SJSA1 (cell line): ENCODE results near the gene SLC5A11. TPM values are rescaled to one million over a fixed set of nuclear protein-coding genes. Genes with fewer than 3 reads are reported as not detected.
A peak's percentile ranks its signal among the peaks of the same experiment; 100 is the strongest.
"Not testable (repeated sequence)": the region's sequence is repeated elsewhere in the genome, so short reads cannot be mapped to it uniquely, and the experiment has no call there.

ENCODE experiments used
- DNase-seq, 2 experiments: peaks; one replicate each; pipeline ENCODE4 v3.0.0-alpha.2; 2015 to 2020; ENCODE audit warnings: low spot score in 2 of 2, low read depth in 1 of 2
- H3K27ac ChIP-seq: fragments of 250-450 bp; sonication (Bioruptor Pico); 2 replicates; pipeline ENCODE4 v1.5.1; 2020; ENCODE audit warnings: mild to moderate bottlenecking, moderate library complexity
- H3K27me3 ChIP-seq: fragments of 250-450 bp; sonication (Bioruptor Pico); replicated peaks from 2 replicates; pipeline ENCODE4 v1.5.1; 2020; ENCODE audit warnings: mild to moderate bottlenecking, moderate library complexity
- H3K36me3 ChIP-seq: fragments of 250-450 bp; sonication (Bioruptor Pico); 2 replicates; pipeline ENCODE4 v1.5.1; 2020; ENCODE audit warnings: mild to moderate bottlenecking
- H3K4me1 ChIP-seq: fragments of 250-450 bp; sonication (Bioruptor Pico); replicated peaks from 2 replicates; pipeline ENCODE4 v1.6.1; 2021; ENCODE audit warnings: mild to moderate bottlenecking
- H3K4me3 ChIP-seq: fragments of 250-450 bp; sonication (Bioruptor Pico); 2 replicates; pipeline ENCODE4 v1.5.1; 2020; ENCODE audit warnings: mild to moderate bottlenecking
- H3K9me3 ChIP-seq: fragments of 250-450 bp; sonication (Bioruptor Pico); replicated peaks from 2 replicates; pipeline ENCODE4 v1.5.1; 2020; ENCODE audit warnings: mild to moderate bottlenecking
- total RNA-seq: library from RNA; depleted of rRNA; stranded (reverse); fragments of >200 nt; shearing (Covaris generic); gene quantifications from 2 replicates; pipeline ENCODE4 v1.2.3, GENCODE V29; 2014

Gene SLC5A11
- total RNA-seq, 1 experiment from 2014 or later = 0.16 TPM

DNA sequence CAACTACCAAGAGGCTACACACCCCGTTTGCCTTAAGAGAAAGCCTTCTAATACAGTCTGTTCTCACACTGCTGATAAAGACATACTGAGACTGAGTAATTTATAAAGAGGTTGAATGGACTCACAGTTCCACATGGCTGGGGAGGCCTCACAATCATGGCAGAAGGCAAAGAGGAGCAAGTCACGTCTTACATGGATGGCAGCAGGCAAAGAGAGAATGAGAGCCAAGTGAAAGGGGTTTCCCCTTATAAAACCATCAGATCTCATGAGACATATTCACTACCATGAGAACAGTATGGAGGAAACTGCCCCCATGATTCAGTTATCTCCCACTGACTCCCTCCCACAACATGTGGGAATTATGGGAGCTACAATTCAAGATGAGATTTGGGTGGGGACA lies 51.8 kb downstream of the SLC5A11 start:
- H3K27me3 ChIP-seq, H3K4me3 ChIP-seq: not testable (repeated sequence)

DNA sequence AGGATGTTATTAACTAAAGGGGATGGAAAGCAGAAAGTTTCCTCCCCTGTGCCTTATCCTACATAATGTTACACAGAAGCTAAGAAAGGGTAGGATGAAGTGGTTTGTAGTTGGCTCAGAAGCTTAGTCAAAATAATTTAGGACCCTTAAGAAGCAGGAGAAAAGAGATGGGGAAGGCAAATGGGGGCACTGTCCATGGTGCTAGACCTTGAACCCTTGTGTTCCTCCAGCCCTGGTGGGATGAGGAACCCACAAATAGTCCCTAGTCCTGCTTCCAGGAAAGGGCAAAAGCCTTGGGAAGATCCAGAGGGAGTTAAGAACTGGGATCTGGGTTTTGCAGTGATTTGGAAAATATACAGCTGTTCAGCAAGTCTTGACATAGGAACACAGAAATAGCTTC lies 54.5 kb downstream of the SLC5A11 start:
- Histone ChIP-seq H3K9me3 (no peaks in the 10 kb centered on the region), H3K27me3 (no peaks in the 10 kb centered on the region), H3K4me3 (no peak overlapping the region), H3K4me1 (no peaks in the 10 kb centered on the region), H3K36me3 (no peaks in the 10 kb centered on the region), H3K27ac (no peak overlapping the region)
- DNase-seq = no peak

More for the DNA sequence above, 51.8 kb downstream of the SLC5A11 start:
- H3K27ac ChIP-seq, H3K9me3 ChIP-seq, DNase-seq, H3K4me1 ChIP-seq, H3K36me3 ChIP-seq: not testable (repeated sequence)

DNA sequence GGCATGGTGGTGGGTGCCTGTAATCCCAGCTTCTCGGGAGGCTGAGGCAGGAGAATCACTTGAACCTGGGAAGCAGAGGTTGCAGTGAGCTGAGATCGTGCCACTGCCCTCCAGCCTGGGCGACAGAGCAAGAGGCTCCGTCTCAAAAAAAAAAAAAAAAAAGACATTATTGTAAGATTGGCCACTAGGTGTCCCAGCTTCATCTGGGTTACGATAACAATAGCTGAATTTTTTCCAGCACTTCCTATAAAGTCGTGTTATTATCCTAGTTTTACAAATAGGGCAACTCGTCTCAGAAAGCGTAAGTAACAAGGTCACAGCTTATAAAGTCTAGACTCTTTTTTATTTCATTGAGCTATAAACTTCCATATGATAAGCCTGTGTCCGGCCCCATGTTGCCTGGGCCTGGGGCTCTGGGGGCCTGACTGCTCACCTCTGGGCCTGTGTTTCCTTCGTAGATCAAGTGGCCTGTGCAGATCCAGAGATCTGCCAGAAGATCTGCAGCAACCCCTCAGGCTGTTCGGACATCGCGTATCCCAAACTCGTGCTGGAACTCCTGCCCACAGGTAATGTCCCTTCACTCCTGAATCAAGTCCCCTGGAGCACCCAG lies 60.5 kb downstream of the SLC5A11 start:
- H3K36me3 ChIP-seq = 0 out of 2 replicates have a peak, but pooled peaks cover 2% of the 10 kb centered on the region
- H3K27ac ChIP-seq = no peak overlapping the region
- H3K9me3 ChIP-seq = no peaks in the 10 kb centered on the region
- DNase-seq = peak in 1 of 2 experiments; percentile 34
- H3K4me3 ChIP-seq = no peak overlapping the region
- H3K27me3 ChIP-seq = no peaks in the 10 kb centered on the region
- H3K4me1 ChIP-seq = no peaks in the 10 kb centered on the region

DNA sequence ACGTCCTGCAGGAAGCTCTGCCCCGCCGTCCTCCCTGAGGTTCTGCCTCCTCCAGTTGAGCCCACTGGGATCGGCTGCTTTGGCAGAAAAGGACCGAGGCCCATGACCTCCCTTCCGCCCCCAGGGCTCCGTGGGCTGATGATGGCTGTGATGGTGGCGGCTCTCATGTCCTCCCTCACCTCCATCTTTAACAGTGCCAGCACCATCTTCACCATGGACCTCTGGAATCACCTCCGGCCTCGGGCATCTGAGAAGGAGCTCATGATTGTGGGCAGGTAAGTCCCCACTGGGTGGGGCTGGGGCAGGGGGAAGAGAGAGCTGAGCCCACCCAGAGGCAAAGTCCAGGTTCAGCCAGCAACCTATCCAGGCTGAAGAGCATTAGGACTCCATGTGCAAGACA lies 61.1 kb downstream of the SLC5A11 start:
- H3K36me3 ChIP-seq = 0 out of 2 replicates have a peak, but pooled peaks cover 2% of the 10 kb centered on the region

DNA sequence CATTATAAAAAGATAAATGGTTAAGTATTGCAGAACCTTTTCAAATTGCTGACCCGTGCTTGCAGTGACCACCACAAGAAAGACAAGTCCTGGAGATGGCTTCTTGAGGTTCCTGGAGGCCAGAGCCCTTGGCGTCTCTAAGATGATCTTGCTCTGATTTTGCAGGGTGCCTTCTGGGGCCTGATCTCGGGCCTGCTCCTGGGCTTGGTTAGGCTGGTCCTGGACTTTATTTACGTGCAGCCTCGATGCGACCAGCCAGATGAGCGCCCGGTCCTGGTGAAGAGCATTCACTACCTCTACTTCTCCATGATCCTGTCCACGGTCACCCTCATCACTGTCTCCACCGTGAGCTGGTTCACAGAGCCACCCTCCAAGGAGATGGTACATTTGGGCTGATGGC lies 63.0 kb downstream of the SLC5A11 start:
- Histone ChIP-seq H3K9me3 (no peaks in the 10 kb centered on the region), H3K4me1 (no peaks in the 10 kb centered on the region), H3K36me3 (0 out of 2 replicates have a peak, but pooled peaks cover 2% of the 10 kb centered on the region), H3K4me3 (no peak overlapping the region), H3K27me3 (no peaks in the 10 kb centered on the region), H3K27ac (no peak overlapping the region)
- DNase-seq = no peak

More for the DNA sequence above, 61.1 kb downstream of the SLC5A11 start:
- Histone ChIP-seq H3K9me3 (no peaks in the 10 kb centered on the region), H3K27ac (no peak overlapping the region), H3K27me3 (no peaks in the 10 kb centered on the region), H3K4me1 (no peaks in the 10 kb centered on the region), H3K4me3 (no peak overlapping the region)
- DNase-seq = no peak

DNA sequence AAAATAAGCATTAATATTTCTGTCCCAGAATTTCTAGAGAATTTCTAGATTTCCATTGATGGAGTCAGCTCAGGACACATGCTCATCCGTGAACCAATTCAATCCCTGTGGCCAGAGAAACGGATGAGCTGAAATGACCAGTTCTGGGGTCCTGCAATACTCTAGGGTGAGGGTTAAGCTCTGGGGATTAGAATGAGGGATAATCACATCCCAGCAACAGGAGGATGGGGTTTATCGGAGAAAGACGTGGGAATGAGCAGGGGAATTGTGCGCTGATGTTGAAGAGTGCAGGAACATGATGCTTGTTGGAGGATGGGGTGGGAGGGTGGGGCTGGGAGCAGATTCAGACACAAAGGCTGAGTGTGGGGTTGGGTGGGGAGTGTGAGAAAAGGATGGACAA lies 64.1 kb downstream of the SLC5A11 start:
- no peaks in the 10 kb centered on the region for H3K27me3 ChIP-seq
- H3K9me3 ChIP-seq = no peaks in the 10 kb centered on the region
- H3K36me3 ChIP-seq = 0 out of 2 replicates have a peak, but pooled peaks cover 2% of the 10 kb centered on the region
- no peaks in the 10 kb centered on the region for H3K4me1 ChIP-seq
- no peak for DNase-seq
- no peak overlapping the region for H3K27ac ChIP-seq
- no peak overlapping the region for H3K4me3 ChIP-seq

DNA sequence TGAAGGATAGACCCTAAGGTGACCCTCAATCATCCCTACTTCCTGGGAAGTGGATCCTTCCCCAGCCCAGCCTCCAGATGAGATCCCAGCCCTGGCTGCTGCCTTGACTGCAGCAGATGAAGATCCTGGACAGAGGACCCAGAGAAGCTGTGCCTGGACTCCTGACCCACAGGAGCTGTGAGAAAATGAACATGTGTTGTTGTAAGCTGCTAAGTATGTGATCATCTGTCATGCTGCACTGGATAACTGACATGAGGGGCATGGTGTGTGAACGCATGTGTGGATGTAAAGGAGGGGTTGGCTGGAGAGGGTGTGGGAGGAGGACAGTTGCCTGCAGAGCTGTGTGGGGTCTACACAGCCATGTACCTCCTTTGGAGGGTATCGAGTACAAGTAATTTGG lies 69.3 kb downstream of the SLC5A11 start:
- no peaks in the 10 kb centered on the region for H3K9me3 ChIP-seq
- H3K27ac ChIP-seq = no peak overlapping the region
- no peaks in the 10 kb centered on the region for H3K27me3 ChIP-seq
- no peak overlapping the region for H3K4me3 ChIP-seq
- peaks cover 26% of the 10 kb centered on the region for H3K36me3 ChIP-seq
- H3K4me1 ChIP-seq = no peaks in the 10 kb centered on the region
- DNase-seq = no peak

DNA sequence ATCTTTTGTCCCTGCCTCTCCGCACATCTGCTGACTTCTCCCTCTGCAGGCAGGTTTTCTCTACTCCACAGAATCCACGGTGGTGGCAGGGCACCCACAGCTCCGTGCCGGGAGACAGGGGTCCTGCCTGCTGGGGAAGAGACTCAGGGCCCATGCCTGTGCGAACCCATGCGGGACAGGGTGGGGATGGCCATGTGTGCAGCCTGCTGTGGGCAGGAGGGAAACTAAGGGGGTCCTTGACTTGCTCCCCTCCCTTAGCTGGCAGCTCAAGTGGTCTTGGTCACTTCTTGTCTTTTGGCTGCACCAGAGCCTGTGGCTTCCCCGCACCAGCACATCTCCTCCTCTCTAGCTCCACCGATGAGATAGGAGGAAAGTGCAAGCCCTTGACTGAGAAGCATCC lies 69.8 kb downstream of the SLC5A11 start:
- no peaks in the 10 kb centered on the region for H3K27me3 ChIP-seq
- no peak for DNase-seq
- no peak overlapping the region for H3K4me3 ChIP-seq
- no peaks in the 10 kb centered on the region for H3K4me1 ChIP-seq
- H3K27ac ChIP-seq = no peak overlapping the region
- H3K9me3 ChIP-seq = no peaks in the 10 kb centered on the region
- H3K36me3 ChIP-seq = peaks cover 32% of the 10 kb centered on the region

DNA sequence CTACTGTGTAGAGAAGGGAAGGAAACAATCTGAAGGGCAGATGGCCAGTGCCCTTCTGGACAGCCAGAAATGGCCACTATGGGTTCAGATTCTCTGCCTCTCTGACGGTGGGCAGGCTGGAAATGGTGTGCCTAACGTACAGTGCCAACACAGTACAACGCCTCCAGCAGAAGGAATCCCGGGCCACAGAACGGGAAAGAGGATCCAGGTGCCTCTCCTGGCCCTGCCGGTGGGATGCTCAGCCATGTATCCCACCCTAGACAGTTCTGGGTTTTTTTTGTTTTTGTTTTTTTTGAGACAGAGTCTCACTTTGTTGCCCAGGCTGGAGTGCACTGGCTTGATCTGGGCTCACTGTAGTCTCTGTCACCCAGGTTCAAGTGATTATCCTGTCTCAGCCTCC lies 71.5 kb downstream of the SLC5A11 start:
- Histone ChIP-seq H3K4me1 (no peaks in the 10 kb centered on the region), H3K27ac (no peak overlapping the region), H3K27me3 (no peaks in the 10 kb centered on the region), H3K4me3 (no peak overlapping the region), H3K9me3 (no peaks in the 10 kb centered on the region), H3K36me3 (peaks cover 48% of the 10 kb centered on the region)
- DNase-seq = no peak

DNA sequence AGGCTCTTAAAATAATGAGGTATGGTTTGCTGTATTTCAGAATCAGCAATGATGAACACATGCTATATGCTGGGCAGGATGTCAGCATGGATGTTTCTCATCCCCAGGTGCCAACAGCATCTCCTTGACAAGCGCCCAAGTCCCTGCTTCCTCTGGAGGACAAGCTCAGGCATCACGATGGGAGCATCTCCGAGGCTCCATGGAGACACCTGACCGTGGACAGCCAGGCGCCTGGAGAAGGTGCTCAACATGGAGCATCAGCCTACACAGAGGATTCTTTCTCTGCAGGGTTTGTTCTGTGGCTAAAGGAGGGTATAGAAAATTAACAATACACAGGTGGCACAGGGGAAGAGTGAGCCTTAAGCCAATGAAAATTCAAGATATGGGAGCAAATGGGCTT lies 72.1 kb downstream of the SLC5A11 start:
- H3K27ac ChIP-seq = no peak overlapping the region
- H3K27me3 ChIP-seq = no peaks in the 10 kb centered on the region
- no peak for DNase-seq
- H3K4me3 ChIP-seq = no peak overlapping the region
- peaks cover 55% of the 10 kb centered on the region for H3K36me3 ChIP-seq
- no peaks in the 10 kb centered on the region for H3K4me1 ChIP-seq
- no peaks in the 10 kb centered on the region for H3K9me3 ChIP-seq

DNA sequence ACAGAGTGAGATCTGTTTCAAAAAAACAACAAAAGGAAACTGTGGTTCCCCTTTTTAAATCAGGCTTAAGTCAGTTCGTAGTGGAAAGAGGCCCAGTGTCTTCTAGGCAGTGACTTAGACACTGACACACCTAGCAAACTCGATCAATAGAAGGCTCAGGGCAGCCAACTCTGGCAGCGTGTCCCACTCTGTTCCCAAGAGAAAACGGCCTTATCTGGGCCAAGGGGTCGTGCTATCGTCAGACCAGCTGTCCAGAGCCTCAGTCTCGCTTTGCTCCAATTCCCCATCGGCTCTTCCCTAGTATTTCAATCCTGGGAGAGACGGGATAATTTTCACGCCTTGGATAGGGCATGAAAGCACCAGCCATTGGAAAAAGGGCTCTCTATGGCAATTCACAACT lies 72.9 kb downstream of the SLC5A11 start:
- no peak for DNase-seq
- Histone ChIP-seq H3K4me3 (no peak overlapping the region), H3K4me1 (no peaks in the 10 kb centered on the region), H3K27ac (no peak overlapping the region), H3K9me3 (no peaks in the 10 kb centered on the region), H3K27me3 (no peaks in the 10 kb centered on the region), H3K36me3 (peaks cover 59% of the 10 kb centered on the region)

DNA sequence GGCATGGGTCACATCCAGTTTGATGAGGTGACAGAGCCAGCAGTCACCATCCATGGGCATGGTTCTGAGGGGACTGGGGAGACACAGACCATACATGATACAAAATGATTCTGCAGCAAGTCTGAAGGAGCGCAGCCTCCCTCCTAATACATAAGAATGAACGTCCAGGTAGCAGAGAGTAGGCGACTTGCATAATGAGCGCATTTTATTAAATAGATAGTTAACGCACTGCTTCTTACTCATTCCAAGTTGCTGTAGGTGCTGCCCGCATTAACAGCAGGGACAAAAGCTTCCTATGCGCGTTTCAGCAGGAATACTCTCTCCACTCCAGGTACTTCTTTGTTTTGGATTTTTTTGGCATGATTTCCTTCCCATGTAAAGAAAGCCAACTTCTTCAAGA lies 73.8 kb downstream of the SLC5A11 start:
- no peaks in the 10 kb centered on the region for H3K27me3 ChIP-seq
- H3K4me1 ChIP-seq = no peaks in the 10 kb centered on the region
- H3K27ac ChIP-seq = no peak overlapping the region
- no peak for DNase-seq
- H3K36me3 ChIP-seq = peaks cover 60% of the 10 kb centered on the region
- no peak overlapping the region for H3K4me3 ChIP-seq
- no peaks in the 10 kb centered on the region for H3K9me3 ChIP-seq

DNA sequence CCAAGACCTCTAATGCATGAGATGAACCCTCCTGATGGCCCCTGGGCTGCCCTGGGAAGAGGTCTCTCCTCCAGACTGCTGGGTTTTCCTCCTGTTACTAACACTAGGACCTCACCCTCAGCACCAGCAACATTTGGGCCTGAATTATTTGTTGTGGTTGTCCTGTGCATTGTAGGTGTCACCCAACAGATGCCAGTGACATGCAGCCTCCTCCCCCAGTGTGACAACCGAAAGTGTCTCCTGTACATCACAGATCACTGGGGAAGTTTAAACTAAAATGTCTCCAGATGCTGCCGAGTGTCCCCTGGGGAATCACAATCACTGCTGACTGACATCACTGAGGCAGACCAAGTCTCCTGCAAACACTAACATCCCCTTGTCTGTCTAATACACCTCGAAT lies 74.8 kb downstream of the SLC5A11 start:
- Histone ChIP-seq H3K27ac (no peak overlapping the region), H3K36me3 (peaks cover 70% of the 10 kb centered on the region), H3K27me3 (no peaks in the 10 kb centered on the region), H3K9me3 (no peaks in the 10 kb centered on the region), H3K4me1 (no peaks in the 10 kb centered on the region), H3K4me3 (no peak overlapping the region)
- DNase-seq = no peak

DNA sequence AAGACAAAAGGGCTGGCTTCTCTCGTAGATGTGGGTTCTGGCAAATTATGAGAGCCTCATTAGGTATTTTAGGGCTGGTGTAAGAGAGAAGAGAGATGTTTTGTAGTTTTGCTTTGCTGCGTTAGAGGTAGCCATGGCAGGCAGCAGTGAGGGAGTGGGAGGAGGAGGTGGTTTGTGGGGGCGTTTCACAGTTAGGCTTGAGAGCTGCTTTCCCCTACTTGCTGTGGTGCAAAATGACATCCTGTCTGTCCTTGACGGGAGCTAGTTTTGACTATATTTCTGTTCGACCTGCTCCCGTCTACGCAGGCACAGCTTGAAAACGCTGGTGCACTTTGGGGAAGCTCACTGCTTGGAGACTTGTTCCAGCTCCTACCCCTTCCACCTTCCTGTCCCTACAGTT lies 75.5 kb downstream of the SLC5A11 start:
- peaks cover 73% of the 10 kb centered on the region for H3K36me3 ChIP-seq
- H3K4me1 ChIP-seq = no peaks in the 10 kb centered on the region
- H3K4me3 ChIP-seq = no peak overlapping the region
- no peaks in the 10 kb centered on the region for H3K27me3 ChIP-seq
- H3K27ac ChIP-seq = no peak overlapping the region
- DNase-seq = no peak
- no peaks in the 10 kb centered on the region for H3K9me3 ChIP-seq

DNA sequence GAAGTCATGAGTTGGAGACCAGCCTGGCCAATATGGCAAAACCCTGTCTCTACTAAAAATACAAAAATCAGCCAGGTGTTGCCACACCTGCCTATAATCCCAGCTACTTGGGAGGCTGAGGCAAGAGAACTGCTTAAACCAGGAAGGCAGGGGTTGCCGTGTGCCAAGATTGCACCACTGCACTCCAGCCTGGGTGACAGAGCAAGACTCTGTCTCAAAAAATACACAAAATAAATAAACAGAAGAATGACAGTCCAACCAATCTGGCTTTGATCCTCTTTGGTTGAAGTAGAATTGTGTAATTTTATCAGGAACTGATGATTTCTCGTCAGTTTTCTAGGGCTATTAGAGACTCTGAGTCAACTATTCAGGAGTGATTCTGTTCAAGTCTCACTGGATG lies 79.4 kb downstream of the SLC5A11 start:
- Histone ChIP-seq H3K9me3 (no peaks in the 10 kb centered on the region), H3K4me1 (no peaks in the 10 kb centered on the region), H3K36me3 (peaks cover 76% of the 10 kb centered on the region), H3K4me3 (no peak overlapping the region), H3K27me3 (no peaks in the 10 kb centered on the region), H3K27ac (no peak overlapping the region)
- DNase-seq = no peak
